NCI-H510A (cell line): ENCODE results near the gene CELSR1.

Experiments
- DNase-seq: peaks from one replicate; lab custom pipeline; 2025; lab: John Stamatoyannopoulos, UW

The CELSR1 gene

GRCh38 chr22:46551321-46551720 is 13.9 kb upstream of the CELSR1 start:
- DNase-seq, result no peak

GRCh38 chr22:46549971-46550641 is 12.7 kb upstream of the CELSR1 start:
- DNase-seq, result no peak

GRCh38 chr22:46549563-46549840 is 12.1 kb upstream of the CELSR1 start:
- no peak for DNase-seq

- no peak for DNase-seq
These were observed 10.4 kb upstream of the CELSR1 start for GRCh38 chr22:46547883-46548244.

GRCh38 chr22:46547179-46547882 is 9.9 kb upstream of the CELSR1 start:
- no peak for DNase-seq

GRCh38 chr22:46546466-46547178 is 9.2 kb upstream of the CELSR1 start:
- DNase-seq, result no peak

- DNase-seq, result no peak
These were observed 7.8 kb upstream of the CELSR1 start for GRCh38 chr22:46545086-46545792.

- no peak for DNase-seq
These were observed 4.9 kb upstream of the CELSR1 start for GRCh38 chr22:46542011-46542985.

- DNase-seq, result no peak
These were observed 4.1 kb upstream of the CELSR1 start for GRCh38 chr22:46541536-46541935.

GRCh38 chr22:46540874-46541273 is 3.5 kb upstream of the CELSR1 start:
- DNase-seq, result no peak

GRCh38 chr22:46539169-46539568 is 1.7 kb upstream of the CELSR1 start:
- DNase-seq, result no peak

- DNase-seq, result no peak
These were observed 1.4 kb upstream of the CELSR1 start for GRCh38 chr22:46538814-46539160.

- DNase-seq, result no peak
These were observed 760 bp upstream of the CELSR1 start for GRCh38 chr22:46537946-46538813.

- DNase-seq, result no peak
These were observed 739 bp downstream of the CELSR1 start for GRCh38 chr22:46536537-46537224.

- no peak for DNase-seq
These were observed 1.4 kb downstream of the CELSR1 start for GRCh38 chr22:46535876-46536536.

- no peak for DNase-seq
These were observed 2.4 kb downstream of the CELSR1 start for GRCh38 chr22:46534901-46535630.

- no peak for DNase-seq
These were observed 3.1 kb downstream of the CELSR1 start for GRCh38 chr22:46534177-46534776.

- no peak for DNase-seq
These were observed 4.2 kb downstream of the CELSR1 start for GRCh38 chr22:46533070-46533833.
